Tibial nerve (tissue), 4 donors: ENCODE results near the gene CUX1. TPM values are rescaled to one million over a fixed set of nuclear protein-coding genes. Genes with fewer than 3 reads are reported as not detected.

Experiments used
- DNase-seq, 2 donors: peaks; one replicate each; pipeline ENCODE4 v3.0.0-alpha.2; 2019; ENCODE audit warnings: low spot score in 2 of 2
- H3K27ac ChIP-seq, 4 donors: fragments of 200-600 bp; sonication (generic) in 3 of 4; one replicate each; pipeline ENCODE4 v1.5.1; 2017 to 2019; ENCODE audit warnings: mild to moderate bottlenecking in 1 of 4
- H3K27me3 ChIP-seq, 2 donors: fragments of 200-600 bp; sonication (generic) in 1 of 2; one replicate each; pipeline versions ENCODE4 v1.5.1 to v1.6.0; 2017 to 2019
- H3K36me3 ChIP-seq, 3 donors: fragments of 200-600 bp; sonication (generic); one replicate each; pipeline ENCODE4 v1.5.1; 2018 to 2019
- H3K4me1 ChIP-seq, 4 donors: fragments of 200-600 bp; sonication (generic) in 3 of 4; one replicate each; pipeline ENCODE4 v1.5.1; 2017 to 2019
- H3K4me3 ChIP-seq, 4 donors: fragments of 200-600 bp; sonication (generic) in 3 of 4; one replicate each; pipeline ENCODE4 v1.5.1; 2017 to 2019; ENCODE audit warnings: mild to moderate bottlenecking in 1 of 4, moderate library complexity in 1 of 4
- H3K9me3 ChIP-seq, 4 donors: fragments of 200-600 bp; sonication (generic) in 3 of 4; one replicate each; pipeline ENCODE4 v1.5.1; 2017 to 2019
- EP300 ChIP-seq, 2 donors: sonication (generic); formaldehyde crosslinking; IDR thresholded peaks; one replicate each; pipeline ENCODE4 v1.6.1; 2017; ENCODE audit warnings: antibody characterized with exemption in 2 of 2, mild to moderate bottlenecking in 1 of 2
- POLR2A ChIP-seq, 2 donors: fragments of 450-650 bp; IDR thresholded peaks; one replicate each; pipeline ENCODE4 v1.6.1; 2017; ENCODE audit warnings: antibody characterized with exemption in 2 of 2, mild to moderate bottlenecking in 2 of 2, moderate library complexity in 2 of 2
- WGBS, 2 donors: methylation state at CpG; one replicate each; pipeline ENCODE4 v1.1.5; 2018; 5-methylcytosine and 5-hydroxymethylcytosine counted together
- total RNA-seq, 4 donors: library from RNA; depleted of rRNA; stranded (reverse); fragments of >200 nt; gene quantifications; one replicate each; pipeline ENCODE4 v1.1.0, GENCODE V29; 2016
- TF ChIP-seq, protein P1 (sequence below), 5 experiments: fragments of 200-600 bp in 3 of 5; fragments of 450-650 bp in 2 of 5; sonication (generic) in 3 of 5; IDR thresholded peaks; one replicate each; pipeline ENCODE4 v1.5.1; 2016 to 2019; ENCODE audit warnings: antibody characterized with exemption in 5 of 5, mild to moderate bottlenecking in 3 of 5, moderate library complexity in 2 of 5

The CUX1 gene
- total RNA-seq, 4 donors from 2014 or later, result 74.5 to 104 (median 84.3) TPM

DNA sequence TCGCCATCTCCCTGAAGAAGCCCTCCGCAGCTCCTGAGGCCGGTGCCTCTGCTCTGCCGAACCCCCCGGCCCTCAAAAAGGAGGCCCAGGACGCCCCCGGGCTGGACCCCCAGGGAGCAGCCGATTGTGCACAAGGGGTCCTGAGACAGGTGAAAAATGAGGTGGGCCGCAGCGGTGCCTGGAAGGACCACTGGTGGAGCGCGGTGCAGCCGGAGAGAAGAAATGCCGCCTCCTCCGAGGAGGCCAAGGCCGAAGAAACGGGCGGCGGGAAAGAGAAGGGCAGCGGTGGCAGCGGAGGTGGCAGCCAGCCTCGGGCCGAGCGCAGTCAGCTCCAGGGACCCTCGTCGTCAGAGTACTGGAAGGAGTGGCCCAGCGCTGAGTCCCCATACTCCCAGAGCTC, 384.1 kb downstream of the CUX1 start:
- WGBS, 2 donors, result 92 to 97% methylated on average over 26 to 27 of the region's 27 CpGs
- Histone ChIP-seq H3K4me1 (no peaks in the 10 kb centered on the region), H3K27me3 (no peaks in the 10 kb centered on the region), H3K27ac (no peak overlapping the region), H3K4me3 (no peak overlapping the region), H3K9me3 (no peaks in the 10 kb centered on the region), H3K36me3 (peaks cover 0 to 99% (median 2%) of the 10 kb centered on the region in 3 donors)
- DNase-seq, result no peak
- TF ChIP-seq, protein P1, sequence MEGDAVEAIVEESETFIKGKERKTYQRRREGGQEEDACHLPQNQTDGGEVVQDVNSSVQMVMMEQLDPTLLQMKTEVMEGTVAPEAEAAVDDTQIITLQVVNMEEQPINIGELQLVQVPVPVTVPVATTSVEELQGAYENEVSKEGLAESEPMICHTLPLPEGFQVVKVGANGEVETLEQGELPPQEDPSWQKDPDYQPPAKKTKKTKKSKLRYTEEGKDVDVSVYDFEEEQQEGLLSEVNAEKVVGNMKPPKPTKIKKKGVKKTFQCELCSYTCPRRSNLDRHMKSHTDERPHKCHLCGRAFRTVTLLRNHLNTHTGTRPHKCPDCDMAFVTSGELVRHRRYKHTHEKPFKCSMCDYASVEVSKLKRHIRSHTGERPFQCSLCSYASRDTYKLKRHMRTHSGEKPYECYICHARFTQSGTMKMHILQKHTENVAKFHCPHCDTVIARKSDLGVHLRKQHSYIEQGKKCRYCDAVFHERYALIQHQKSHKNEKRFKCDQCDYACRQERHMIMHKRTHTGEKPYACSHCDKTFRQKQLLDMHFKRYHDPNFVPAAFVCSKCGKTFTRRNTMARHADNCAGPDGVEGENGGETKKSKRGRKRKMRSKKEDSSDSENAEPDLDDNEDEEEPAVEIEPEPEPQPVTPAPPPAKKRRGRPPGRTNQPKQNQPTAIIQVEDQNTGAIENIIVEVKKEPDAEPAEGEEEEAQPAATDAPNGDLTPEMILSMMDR (IDR thresholded peaks at IDR 0.05), result no peak
- TF ChIP-seq POLR2A (IDR thresholded peaks at IDR 0.05) (no peak), EP300 (IDR thresholded peaks at IDR 0.05) (no peak)

DNA sequence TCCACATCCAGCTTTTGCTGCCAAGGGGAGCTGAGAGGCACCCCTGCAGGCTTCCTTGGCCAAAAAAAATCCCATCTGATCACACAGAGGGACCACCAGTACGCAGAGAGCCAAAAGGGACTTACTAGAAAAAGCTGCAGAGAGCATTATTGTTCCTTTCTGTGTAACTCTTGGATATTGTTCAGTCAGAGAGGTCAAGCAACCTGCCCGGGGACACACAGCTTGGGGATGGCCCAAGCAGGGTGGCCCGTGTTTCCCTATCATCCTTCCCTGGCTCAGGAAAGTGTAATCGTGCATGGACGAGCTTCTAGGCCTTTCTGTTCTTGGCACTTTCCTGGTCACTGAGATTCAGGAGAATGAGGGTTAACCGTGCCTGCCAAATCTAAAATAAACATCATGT, 385.1 kb downstream of the CUX1 start:
- H3K36me3 ChIP-seq, result peaks cover 0 to 99% (median 2%) of the 10 kb centered on the region in 3 donors

DNA sequence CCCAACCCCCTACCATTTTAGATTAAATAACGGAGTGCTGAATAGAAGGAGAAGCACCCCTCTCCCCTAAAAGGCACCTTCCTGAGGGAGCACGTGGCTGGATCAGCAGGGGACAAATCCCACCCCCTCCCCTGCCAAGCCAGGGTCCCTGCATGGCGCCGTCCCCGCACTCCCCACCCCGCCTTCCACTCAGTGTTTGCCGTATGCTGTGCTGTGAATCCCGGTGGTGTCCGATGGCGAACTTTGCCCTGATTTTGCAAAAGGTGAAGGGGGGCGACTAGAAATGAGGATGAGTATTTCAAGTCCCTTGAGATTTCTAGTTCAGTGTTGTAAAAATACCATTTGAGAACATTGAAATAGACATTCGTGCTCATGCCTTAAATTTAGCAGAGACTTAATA, 385.8 kb downstream of the CUX1 start:
- 78 to 84% methylated on average over 12 of the region's 12 CpGs for WGBS, 2 donors
- H3K27ac ChIP-seq, result no peak overlapping the region
- H3K4me1 ChIP-seq, result no peaks in the 10 kb centered on the region
- no peak for DNase-seq
- TF ChIP-seq EP300 (IDR thresholded peaks at IDR 0.05), result no peak
- TF ChIP-seq POLR2A (IDR thresholded peaks at IDR 0.05), result no peak
- TF ChIP-seq, protein P1 (IDR thresholded peaks at IDR 0.05), result no peak
- H3K4me3 ChIP-seq, result no peak overlapping the region
- H3K36me3 ChIP-seq, result peaks cover 0 to 100% (median 0%) of the 10 kb centered on the region in 3 donors
- no peaks in the 10 kb centered on the region for H3K27me3 ChIP-seq
- H3K9me3 ChIP-seq, result no peaks in the 10 kb centered on the region

More for the DNA sequence above, 385.1 kb downstream of the CUX1 start:
- no peak for DNase-seq
- Histone ChIP-seq H3K27me3 (no peaks in the 10 kb centered on the region), H3K4me3 (no peak overlapping the region), H3K9me3 (no peaks in the 10 kb centered on the region), H3K27ac (no peak overlapping the region), H3K4me1 (no peaks in the 10 kb centered on the region)
- no peak for TF ChIP-seq EP300 (IDR thresholded peaks at IDR 0.05)
- TF ChIP-seq, protein P1 (IDR thresholded peaks at IDR 0.05), result no peak
- TF ChIP-seq POLR2A (IDR thresholded peaks at IDR 0.05), result no peak
- WGBS, 2 donors, result 86 to 93% methylated on average over 6 of the region's 6 CpGs

DNA sequence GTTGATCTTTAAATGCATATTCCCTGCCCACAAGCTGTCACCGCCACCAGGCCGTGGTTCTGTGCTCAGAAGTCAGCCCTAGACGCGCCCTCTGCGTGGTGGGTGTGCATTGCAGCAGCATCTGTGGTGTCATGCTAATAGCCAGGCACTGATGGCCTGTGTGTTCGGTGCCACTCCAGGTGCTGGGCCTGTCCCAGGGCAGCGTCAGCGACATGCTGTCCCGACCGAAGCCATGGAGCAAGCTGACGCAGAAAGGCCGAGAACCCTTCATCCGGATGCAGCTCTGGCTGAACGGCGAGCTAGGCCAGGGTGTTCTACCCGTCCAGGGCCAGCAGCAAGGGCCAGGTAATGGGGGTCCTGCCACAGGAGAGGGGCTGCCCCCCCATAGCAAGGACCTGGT, 386.8 kb downstream of the CUX1 start:
- H3K4me1 ChIP-seq, result no peaks in the 10 kb centered on the region
- no peaks in the 10 kb centered on the region for H3K27me3 ChIP-seq
- no peaks in the 10 kb centered on the region for H3K9me3 ChIP-seq
- TF ChIP-seq EP300 (IDR thresholded peaks at IDR 0.05), result no peak
- no peak for TF ChIP-seq POLR2A (IDR thresholded peaks at IDR 0.05)
- TF ChIP-seq, protein P1 (IDR thresholded peaks at IDR 0.05), result no peak
- no peak overlapping the region for H3K27ac ChIP-seq
- no peak for DNase-seq
- no peak overlapping the region for H3K4me3 ChIP-seq
- peaks cover 0 to 100% (median 0%) of the 10 kb centered on the region in 3 donors for H3K36me3 ChIP-seq
- WGBS, 2 donors, result 94 to 96% methylated on average over 13 to 15 of the region's 16 CpGs

DNA sequence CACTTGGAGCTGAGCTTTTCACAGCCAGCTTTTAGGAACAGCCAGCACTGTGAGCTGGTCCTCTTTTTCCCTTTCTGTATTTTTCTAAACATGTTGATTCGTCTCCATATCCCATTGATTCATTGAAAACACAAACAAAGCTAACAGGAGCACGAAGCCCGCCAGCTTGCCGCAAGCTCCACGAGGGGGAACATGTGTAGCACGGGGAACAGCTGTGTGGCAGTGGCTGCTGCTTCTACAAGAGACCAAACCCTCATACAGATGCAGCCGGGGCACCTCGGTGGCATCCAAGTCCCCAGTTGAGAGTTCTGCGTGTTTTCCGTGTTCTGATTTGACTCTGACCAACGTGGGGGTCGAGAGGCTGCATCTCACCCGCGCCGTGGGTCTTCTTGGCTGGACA, 388.5 kb downstream of the CUX1 start:
- no peaks in the 10 kb centered on the region for H3K9me3 ChIP-seq
- no peak for DNase-seq
- TF ChIP-seq POLR2A (IDR thresholded peaks at IDR 0.05), result no peak
- no peak for TF ChIP-seq EP300 (IDR thresholded peaks at IDR 0.05)
- TF ChIP-seq, protein P1 (IDR thresholded peaks at IDR 0.05), result no peak
- no peak overlapping the region for H3K27ac ChIP-seq
- no peak overlapping the region for H3K4me3 ChIP-seq
- H3K27me3 ChIP-seq, result no peaks in the 10 kb centered on the region
- H3K4me1 ChIP-seq, result no peaks in the 10 kb centered on the region
- H3K36me3 ChIP-seq, result peaks cover 0 to 100% (median 0%) of the 10 kb centered on the region in 3 donors
- 93 to 95% methylated on average over 15 of the region's 15 CpGs for WGBS, 2 donors
